ENCODE results near the gene GATAD2B.

DNA sequence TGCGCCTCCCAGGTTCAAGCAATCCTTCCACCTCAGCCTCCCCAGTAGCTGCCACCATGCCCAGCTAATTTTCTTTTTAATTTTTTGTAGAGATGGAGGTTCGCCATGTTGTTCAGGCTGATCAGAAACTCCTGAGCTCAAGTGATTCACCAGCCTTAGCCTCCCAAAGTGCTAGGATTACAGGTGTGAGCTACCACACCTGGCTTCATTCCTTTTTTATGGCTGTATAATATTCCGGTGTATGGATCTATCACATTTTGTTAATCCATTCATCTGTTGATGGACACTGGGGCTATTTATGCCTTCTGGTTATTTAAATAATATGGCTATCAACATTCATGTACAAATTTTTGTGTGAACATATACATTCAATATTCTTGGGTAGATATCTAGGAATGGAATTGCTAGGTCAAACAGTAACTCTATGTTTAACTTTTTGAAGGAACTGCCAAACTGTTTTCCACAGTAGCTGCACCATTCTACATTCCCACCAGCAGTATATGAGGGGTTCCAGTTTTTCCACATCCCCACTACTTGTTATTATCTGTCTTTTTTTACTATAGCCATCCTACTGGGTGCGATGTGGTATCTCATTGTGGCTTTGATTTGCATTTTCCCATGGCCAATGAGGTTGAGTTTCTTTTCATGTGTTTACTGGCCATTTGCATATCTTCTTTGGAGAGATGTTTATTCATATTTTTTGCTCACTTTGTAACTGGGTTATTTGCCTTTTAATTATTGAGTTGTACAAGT, 136.6 kb downstream of the GATAD2B start:
- TF ChIP-seq EP300 (IDR thresholded peaks at IDR 0.05; ENCODE audit: low read depth) (no peak), POLR2A (IDR thresholded peaks at IDR 0.05) (no peak)
